ENCODE data around the gene RGMB.

RGMB gene

GRCh38 chr5:98768160-98768959 is 5.1 kb upstream of the RGMB start:
- DNase-seq (ENCODE audit: low spot score), result no peak

GRCh38 chr5:98768960-98769209 is 4.6 kb upstream of the RGMB start:
- DNase-seq (ENCODE audit: low spot score), result no peak

GRCh38 chr5:98769210-98769958 is 4.1 kb upstream of the RGMB start:
- DNase-seq (ENCODE audit: low spot score), result no peak

GRCh38 chr5:98769959-98770208 is 3.6 kb upstream of the RGMB start:
- no peak for DNase-seq (ENCODE audit: low spot score)

GRCh38 chr5:98770209-98770910 is 3.1 kb upstream of the RGMB start:
- DNase-seq (ENCODE audit: low spot score), result no peak

- DNase-seq (ENCODE audit: low spot score), result no peak
Observed at GRCh38 chr5:98770911-98771322, 2.5 kb upstream of the RGMB start.

GRCh38 chr5:98771382-98772109 is 1.9 kb upstream of the RGMB start:
- DNase-seq (ENCODE audit: low spot score), result peak; percentile 50

GRCh38 chr5:98772415-98773213 is 849 bp upstream of the RGMB start:
- no peak for DNase-seq (ENCODE audit: low spot score)

- DNase-seq (ENCODE audit: low spot score), result no peak
Observed at GRCh38 chr5:98773214-98773463, 324 bp upstream of the RGMB start.

GRCh38 chr5:98774192-98775033 is 950 bp downstream of the RGMB start:
- DNase-seq (ENCODE audit: low spot score), result no peak

GRCh38 chr5:98775246-98776065 is 2.0 kb downstream of the RGMB start:
- no peak for DNase-seq (ENCODE audit: low spot score)

GRCh38 chr5:98776066-98776705 is 2.7 kb downstream of the RGMB start:
- DNase-seq (ENCODE audit: low spot score), result no peak

- DNase-seq (ENCODE audit: low spot score), result no peak
Observed at GRCh38 chr5:98777295-98777694, 3.8 kb downstream of the RGMB start.

- no peak for DNase-seq (ENCODE audit: low spot score)
Observed at GRCh38 chr5:98779264-98779877, 5.9 kb downstream of the RGMB start.

GRCh38 chr5:98780390-98780789 is 6.9 kb downstream of the RGMB start:
- DNase-seq (ENCODE audit: low spot score), result no peak

GRCh38 chr5:98781520-98781919 is 8.1 kb downstream of the RGMB start:
- no peak for DNase-seq (ENCODE audit: low spot score)

GRCh38 chr5:98781964-98782363 is 8.5 kb downstream of the RGMB start:
- DNase-seq (ENCODE audit: low spot score), result no peak

- DNase-seq (ENCODE audit: low spot score), result no peak
Observed at GRCh38 chr5:98783051-98783649, 9.7 kb downstream of the RGMB start.

GRCh38 chr5:98784411-98784810 is 10.9 kb downstream of the RGMB start:
- no peak for DNase-seq (ENCODE audit: low spot score)

Data from hematopoietic multipotent progenitor cell treated with erythropoietin and hydrocortisone succinate and interleukin-3 and kit ligand, for 15 days (in vitro differentiated cells).